Caco-2 (cell line): ENCODE results near the gene FARP1. TPM values are rescaled to one million over a fixed set of nuclear protein-coding genes. Genes with fewer than 3 reads are reported as not detected.

Experiments
- BruUV-seq: library from RNA; stranded (reverse); fragments of 400-500 nt; replicated peaks from 2 replicates; lab custom pipeline; 2021; lab: Mats Ljungman, UMichigan
- CTCF ChIA-PET: fragments of 300-600 bp; sonication (Branson Sonifier 250); formaldehyde crosslinking; loops from one replicate; lab custom pipeline; 2022; ENCODE audit warnings: antibody characterized with exemption; lab: Charles Lee
- POLR2A ChIA-PET: fragments of 300-600 bp; sonication (Branson Sonifier 250); formaldehyde crosslinking; loops from one replicate; lab custom pipeline; 2022; ENCODE audit warnings: antibody characterized with exemption; lab: Charles Lee
- DNase-seq, 2 experiments: peaks; one replicate each; pipeline versions ENCODE4 v3.0.0 to v3.0.0-alpha.2; 2020 to 2022
- H3K27me3 ChIP-seq: replicated peaks from 2 replicates; pipeline ENCODE4 v1.6.0; 2011; ENCODE audit warnings: low read length; ENCODE audit not compliant: control insufficient read depth, insufficient read depth
- H3K36me3 ChIP-seq: 2 replicates; pipeline ENCODE4 v1.5.1; 2011; ENCODE audit warnings: low read length; ENCODE audit not compliant: control insufficient read depth, insufficient read depth
- H3K4me1 ChIP-seq: fragments of 250-450 bp; sonication (Bioruptor Pico); 2 replicates; pipeline ENCODE4 v1.5.1; 2020; ENCODE audit warnings: mild to moderate bottlenecking
- H3K4me3 ChIP-seq: 2 replicates; pipeline ENCODE4 v1.5.1; 2011; ENCODE audit warnings: low read depth, mild to moderate bottlenecking, control low read depth, low read length
- H3K9me3 ChIP-seq: fragments of 250-450 bp; sonication (Bioruptor Pico); 2 replicates; pipeline ENCODE4 v1.5.1; 2020; ENCODE audit warnings: mild to moderate bottlenecking, moderate library complexity
- H3K27ac Mint-ChIP-seq: one replicate; pipeline ENCODE4 v1.8.0; 2022; ENCODE audit warnings: mixed read lengths; ENCODE audit not compliant: unreplicated experiment
- H3K27me3 Mint-ChIP-seq: one replicate; pipeline ENCODE4 v1.8.0; 2022; ENCODE audit warnings: mixed read lengths; ENCODE audit not compliant: insufficient read depth, unreplicated experiment
- H3K36me3 Mint-ChIP-seq: one replicate; pipeline ENCODE4 v1.8.0; 2022; ENCODE audit warnings: mild to moderate bottlenecking, mixed read lengths; ENCODE audit not compliant: insufficient read depth, unreplicated experiment
- H3K4me1 Mint-ChIP-seq: one replicate; pipeline ENCODE4 v1.8.0; 2022; ENCODE audit warnings: low read depth, mixed read lengths; ENCODE audit not compliant: unreplicated experiment
- H3K4me3 Mint-ChIP-seq: one replicate; pipeline ENCODE4 v1.8.0; 2022; ENCODE audit warnings: mild to moderate bottlenecking, moderate library complexity, mixed read lengths; ENCODE audit not compliant: unreplicated experiment
- H3K9me3 Mint-ChIP-seq: one replicate; pipeline ENCODE4 v1.8.0; 2022; ENCODE audit warnings: mixed read lengths; ENCODE audit not compliant: unreplicated experiment
- intact Hi-C: fragments of 100-400 bp; cut with micrococcal nuclease; formaldehyde crosslinking; loops from one replicate; pipeline ENCODE4 v1.10.0; 2022; ENCODE audit not compliant: unreplicated experiment
- total RNA-seq: library from RNA; stranded (reverse); gene quantifications from 2 replicates; pipeline ENCODE4 v1.2.3, GENCODE V29; 2022
- TF ChIP-seq, protein P1 (sequence below), 2 experiments: fragments of 200-600 bp in 1 of 2; IDR thresholded peaks; 1 replicate in 1 of 2; 2 replicates in 1 of 2; pipeline versions ENCODE4 v1.5.1 to v1.8.0; 2011 to 2022; ENCODE audit warnings: antibody characterized with exemption in 1 of 2, control low read depth in 1 of 2, inconsistent platforms in 1 of 2, low read depth in 1 of 2, low read length in 1 of 2, mild to moderate bottlenecking in 1 of 2, moderate library complexity in 1 of 2; ENCODE audit not compliant: insufficient read depth in 1 of 2, severe bottlenecking in 1 of 2, unreplicated experiment in 1 of 2

The FARP1 gene
- total RNA-seq, 1 experiment from 2014 or later, result 189 TPM

DNA sequence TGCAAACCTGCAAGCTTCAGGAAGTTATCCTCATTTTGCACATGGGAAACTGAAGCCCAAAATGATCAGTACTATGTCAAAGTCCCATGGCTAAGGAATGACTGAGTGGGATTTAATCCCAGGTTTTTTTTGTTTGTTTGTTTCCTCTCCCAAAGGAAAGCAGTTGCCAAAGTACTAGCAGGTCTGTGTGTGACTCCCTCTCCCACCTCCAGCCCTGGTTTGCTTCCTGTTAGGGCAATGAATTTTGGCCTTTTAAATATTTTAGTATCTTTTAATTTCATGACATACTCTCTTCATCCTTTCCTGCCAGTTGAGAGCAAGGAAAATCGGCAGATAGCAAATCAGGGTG is 168.3 kb downstream of the FARP1 start:
- H3K36me3 ChIP-seq, result no peaks in the 10 kb centered on the region; the same call in 1 of the 2 replicates
- H3K4me1 Mint-ChIP-seq, result peaks cover 46% of the 10 kb centered on the region
- H3K4me3 ChIP-seq, result no peak overlapping the region
- TF ChIP-seq, protein P1, sequence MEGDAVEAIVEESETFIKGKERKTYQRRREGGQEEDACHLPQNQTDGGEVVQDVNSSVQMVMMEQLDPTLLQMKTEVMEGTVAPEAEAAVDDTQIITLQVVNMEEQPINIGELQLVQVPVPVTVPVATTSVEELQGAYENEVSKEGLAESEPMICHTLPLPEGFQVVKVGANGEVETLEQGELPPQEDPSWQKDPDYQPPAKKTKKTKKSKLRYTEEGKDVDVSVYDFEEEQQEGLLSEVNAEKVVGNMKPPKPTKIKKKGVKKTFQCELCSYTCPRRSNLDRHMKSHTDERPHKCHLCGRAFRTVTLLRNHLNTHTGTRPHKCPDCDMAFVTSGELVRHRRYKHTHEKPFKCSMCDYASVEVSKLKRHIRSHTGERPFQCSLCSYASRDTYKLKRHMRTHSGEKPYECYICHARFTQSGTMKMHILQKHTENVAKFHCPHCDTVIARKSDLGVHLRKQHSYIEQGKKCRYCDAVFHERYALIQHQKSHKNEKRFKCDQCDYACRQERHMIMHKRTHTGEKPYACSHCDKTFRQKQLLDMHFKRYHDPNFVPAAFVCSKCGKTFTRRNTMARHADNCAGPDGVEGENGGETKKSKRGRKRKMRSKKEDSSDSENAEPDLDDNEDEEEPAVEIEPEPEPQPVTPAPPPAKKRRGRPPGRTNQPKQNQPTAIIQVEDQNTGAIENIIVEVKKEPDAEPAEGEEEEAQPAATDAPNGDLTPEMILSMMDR (IDR thresholded peaks at IDR 0.05; ENCODE audit: insufficient read depth in 1 of 2, low read depth in 1 of 2, low read length in 1 of 2, severe bottlenecking in 1 of 2, unreplicated experiment in 1 of 2), result no peak
- ChIA-PET POLR2A (no interaction called here), CTCF (no interaction called here)
- H3K4me3 Mint-ChIP-seq, result no peak overlapping the region
- DNase-seq, result no peak
- no peaks in the 10 kb centered on the region for H3K9me3 Mint-ChIP-seq
- H3K27me3 Mint-ChIP-seq, result no peaks in the 10 kb centered on the region
- intact Hi-C loops, result no loop called here
- H3K36me3 Mint-ChIP-seq, result peaks cover 46% of the 10 kb centered on the region
- no TSS peak for BruUV-seq
- no peaks in the 10 kb centered on the region for H3K9me3 ChIP-seq
- no peaks in the 10 kb centered on the region for H3K27me3 ChIP-seq
- peak overlapping the region; percentile 18 for H3K27ac Mint-ChIP-seq
- peaks cover 33% of the 10 kb centered on the region for H3K4me1 ChIP-seq

DNA sequence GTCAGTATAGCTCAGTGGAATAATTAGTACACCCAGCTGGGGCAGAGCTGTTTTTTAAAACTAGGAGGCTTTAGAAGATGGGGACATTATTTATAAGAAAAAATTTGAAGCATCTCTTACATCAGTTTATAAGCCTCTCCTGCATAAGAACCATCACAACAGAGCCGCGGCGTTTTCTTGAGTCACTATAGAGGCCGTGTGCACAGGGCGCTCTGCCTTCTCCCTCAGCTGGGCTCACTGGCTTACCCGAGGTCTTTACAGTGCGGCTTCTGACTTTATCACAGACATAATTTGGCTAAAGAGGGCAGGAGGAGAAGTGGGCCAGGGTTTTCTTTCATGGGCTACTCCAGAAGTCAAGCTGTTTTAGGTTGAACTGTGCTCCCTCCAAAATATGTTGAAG is 169.7 kb downstream of the FARP1 start:
- TF ChIP-seq, protein P1 (IDR thresholded peaks at IDR 0.05; ENCODE audit: insufficient read depth in 1 of 2, low read depth in 1 of 2, low read length in 1 of 2, severe bottlenecking in 1 of 2, unreplicated experiment in 1 of 2), result no peak
- Histone ChIP-seq H3K36me3 (no peaks in the 10 kb centered on the region; the same call in 1 of the 2 replicates), H3K4me3 (no peak overlapping the region), H3K9me3 (no peaks in the 10 kb centered on the region), H3K4me1 (peaks cover 29% of the 10 kb centered on the region), H3K27me3 (no peaks in the 10 kb centered on the region)
- no peak overlapping the region for H3K4me3 Mint-ChIP-seq
- BruUV-seq, result no TSS peak
- peaks cover 42% of the 10 kb centered on the region for H3K4me1 Mint-ChIP-seq
- peaks cover 51% of the 10 kb centered on the region for H3K36me3 Mint-ChIP-seq
- H3K27me3 Mint-ChIP-seq, result no peaks in the 10 kb centered on the region
- CTCF ChIA-PET, result no interaction called here
- POLR2A ChIA-PET, result no interaction called here
- no peaks in the 10 kb centered on the region for H3K9me3 Mint-ChIP-seq
- H3K27ac Mint-ChIP-seq, result no peak overlapping the region
- no peak for DNase-seq
- intact Hi-C loops, result no loop called here

DNA sequence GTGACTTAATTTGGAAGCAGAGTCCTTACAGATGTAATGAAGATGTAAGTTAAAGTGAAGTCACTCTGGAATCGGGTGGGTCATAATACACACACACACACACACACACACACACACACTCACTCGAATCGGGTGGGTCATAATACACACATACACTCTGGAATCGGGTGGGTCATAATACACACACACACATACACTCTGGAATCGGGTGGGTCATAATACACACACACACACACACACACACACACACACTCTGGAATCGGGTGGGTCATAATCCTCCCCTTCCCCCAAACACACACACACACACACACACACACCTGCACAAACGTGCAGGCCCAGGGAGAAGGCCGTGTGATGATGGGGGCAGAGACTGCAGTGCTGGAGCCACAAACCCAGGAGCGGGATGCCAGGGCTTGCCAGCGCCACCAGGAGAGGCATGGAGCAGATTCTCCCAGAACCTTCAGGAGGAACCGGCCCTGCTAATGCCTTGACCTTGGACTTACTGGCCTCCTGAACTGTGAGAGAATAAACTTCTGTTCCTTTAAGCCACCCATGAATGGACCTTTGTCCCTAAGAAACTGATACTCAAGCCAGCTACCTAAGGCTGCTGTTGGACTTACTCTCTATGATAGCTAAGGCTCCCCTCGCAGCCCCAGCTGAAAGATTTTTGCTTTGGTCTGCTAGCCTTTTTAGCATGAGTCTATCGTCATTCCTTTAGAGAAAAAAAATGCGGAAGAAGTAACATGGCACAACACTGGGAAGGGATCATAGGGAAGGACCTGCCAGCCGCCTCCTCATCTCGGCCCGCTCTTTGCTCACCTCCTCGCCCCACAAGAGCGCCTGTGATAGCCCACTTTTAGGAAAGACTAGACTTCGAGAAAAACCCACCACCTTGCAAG is 170.4 kb downstream of the FARP1 start:
- H3K9me3 Mint-ChIP-seq, result peaks cover 6% of the 10 kb centered on the region
- ChIA-PET POLR2A (no interaction called here), CTCF (no interaction called here)
- H3K27me3 Mint-ChIP-seq, result no peaks in the 10 kb centered on the region
- H3K36me3 ChIP-seq, result no peaks in the 10 kb centered on the region; the same call in 1 of the 2 replicates
- no peaks in the 10 kb centered on the region for H3K9me3 ChIP-seq
- BruUV-seq, result no TSS peak
- H3K4me1 ChIP-seq, result peaks cover 28% of the 10 kb centered on the region
- H3K27ac Mint-ChIP-seq, result no peak overlapping the region
- peaks cover 57% of the 10 kb centered on the region for H3K36me3 Mint-ChIP-seq
- H3K27me3 ChIP-seq, result no peaks in the 10 kb centered on the region
- H3K4me3 Mint-ChIP-seq, result no peak overlapping the region
- no peak for DNase-seq
- TF ChIP-seq, protein P1 (IDR thresholded peaks at IDR 0.05; ENCODE audit: insufficient read depth in 1 of 2, low read depth in 1 of 2, low read length in 1 of 2, severe bottlenecking in 1 of 2, unreplicated experiment in 1 of 2), result no peak
- H3K4me1 Mint-ChIP-seq, result peaks cover 42% of the 10 kb centered on the region
- intact Hi-C loops, result no loop called here
- H3K4me3 ChIP-seq, result no peak overlapping the region
